Stromal cell of bone marrow (primary cell): ENCODE results near the gene LRRN2.
"Not testable (repeated sequence)": the region's sequence is repeated elsewhere in the genome, so short reads cannot be mapped to it uniquely, and the experiment has no call there.

ENCODE experiments used
- DNase-seq: peaks from one replicate; pipeline ENCODE4 v3.0.0-alpha.2; 2012; ENCODE audit warnings: low read depth

The LRRN2 gene

GRCh38 chr1:204685236-204686006 lies at the start of gene LRRN2:
Gene LRRN2 (minus strand): TSS chr1:204685738. CDS start chr1:204619992, 65,746 bp downstream.
- DNase-seq: no peak

- no peak for DNase-seq
These were observed 49.5 kb upstream of the LRRN2 start for GRCh38 chr1:204735042-204735441.

- no peak for DNase-seq
These were observed 48.5 kb upstream of the LRRN2 start for GRCh38 chr1:204733869-204734596.

GRCh38 chr1:204733289-204733688 lies 47.8 kb upstream of the LRRN2 start:
- no peak for DNase-seq

GRCh38 chr1:204731985-204732575 lies 46.5 kb upstream of the LRRN2 start:
- no peak for DNase-seq

- DNase-seq: no peak
These were observed 46.0 kb upstream of the LRRN2 start for GRCh38 chr1:204731509-204731908.

- DNase-seq: no peak
These were observed 45.4 kb upstream of the LRRN2 start for GRCh38 chr1:204730826-204731459.

GRCh38 chr1:204729516-204729915 lies 44.0 kb upstream of the LRRN2 start:
- no peak for DNase-seq

GRCh38 chr1:204728456-204728855 lies 42.9 kb upstream of the LRRN2 start:
- no peak for DNase-seq

- no peak for DNase-seq
These were observed 42.5 kb upstream of the LRRN2 start for GRCh38 chr1:204728045-204728444.

GRCh38 chr1:204727438-204727837 lies 41.9 kb upstream of the LRRN2 start:
- not testable (repeated sequence) for DNase-seq

GRCh38 chr1:204726478-204726877 lies 40.9 kb upstream of the LRRN2 start:
- peak; percentile 2 for DNase-seq

GRCh38 chr1:204725821-204726448 lies 40.4 kb upstream of the LRRN2 start:
- no peak for DNase-seq

- no peak for DNase-seq
These were observed 37.7 kb upstream of the LRRN2 start for GRCh38 chr1:204723131-204723787.

- no peak for DNase-seq
These were observed 36.0 kb upstream of the LRRN2 start for GRCh38 chr1:204721373-204722055.

- no peak for DNase-seq
These were observed 31.1 kb upstream of the LRRN2 start for GRCh38 chr1:204716660-204717059.

GRCh38 chr1:204714861-204715511 lies 29.4 kb upstream of the LRRN2 start:
- DNase-seq: no peak

GRCh38 chr1:204714194-204714860 lies 28.8 kb upstream of the LRRN2 start:
- DNase-seq: no peak

GRCh38 chr1:204713541-204713940 lies 28.0 kb upstream of the LRRN2 start:
- DNase-seq: no peak
